Measurements from ENCODE around the gene PRND. TPM values are rescaled to one million over a fixed set of nuclear protein-coding genes. Genes with fewer than 3 reads are reported as not detected.

PRND gene
- total RNA-seq, 1 experiment from 2014 or later, result not detected

- H3K36me3 ChIP-seq (ENCODE audit: low read depth, low read length), result peaks cover 11% of the 10 kb centered on the region; the same call in 1 of the 2 replicates
- H3K4me1 ChIP-seq (ENCODE audit: insufficient read depth, low read length), result peaks cover 48% of the 10 kb centered on the region
- intact Hi-C loops (cut with micrococcal nuclease), result no loop called here
- no peak overlapping the region for H3K4me2 ChIP-seq (ENCODE audit: low read length)
- TF ChIP-seq, protein P1, sequence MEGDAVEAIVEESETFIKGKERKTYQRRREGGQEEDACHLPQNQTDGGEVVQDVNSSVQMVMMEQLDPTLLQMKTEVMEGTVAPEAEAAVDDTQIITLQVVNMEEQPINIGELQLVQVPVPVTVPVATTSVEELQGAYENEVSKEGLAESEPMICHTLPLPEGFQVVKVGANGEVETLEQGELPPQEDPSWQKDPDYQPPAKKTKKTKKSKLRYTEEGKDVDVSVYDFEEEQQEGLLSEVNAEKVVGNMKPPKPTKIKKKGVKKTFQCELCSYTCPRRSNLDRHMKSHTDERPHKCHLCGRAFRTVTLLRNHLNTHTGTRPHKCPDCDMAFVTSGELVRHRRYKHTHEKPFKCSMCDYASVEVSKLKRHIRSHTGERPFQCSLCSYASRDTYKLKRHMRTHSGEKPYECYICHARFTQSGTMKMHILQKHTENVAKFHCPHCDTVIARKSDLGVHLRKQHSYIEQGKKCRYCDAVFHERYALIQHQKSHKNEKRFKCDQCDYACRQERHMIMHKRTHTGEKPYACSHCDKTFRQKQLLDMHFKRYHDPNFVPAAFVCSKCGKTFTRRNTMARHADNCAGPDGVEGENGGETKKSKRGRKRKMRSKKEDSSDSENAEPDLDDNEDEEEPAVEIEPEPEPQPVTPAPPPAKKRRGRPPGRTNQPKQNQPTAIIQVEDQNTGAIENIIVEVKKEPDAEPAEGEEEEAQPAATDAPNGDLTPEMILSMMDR (conservative IDR thresholded peaks at IDR 0.05; ENCODE audit: low read depth, low read length), result 0 out of 2 replicates have a peak, but pooled peaks have one; percentile 16
- no peak for TF ChIP-seq EZH2 (IDR thresholded peaks at IDR 0.05; ENCODE audit: low read length, unreplicated experiment)
- BruUV-seq (replicated peaks), result no TSS peak
- no peak overlapping the region for H3K4me3 ChIP-seq (ENCODE audit: low read length)
- 0 out of 2 replicates have a peak overlapping the region, but pooled peaks have one; percentile 62 for H3K27ac ChIP-seq (ENCODE audit: low read length)
- no peaks in the 10 kb centered on the region for H3K27me3 ChIP-seq (ENCODE audit: low read length)
- POLR2A ChIA-PET (ENCODE audit: unreplicated experiment), result no interaction called here
- H3F3A ChIP-seq (ENCODE audit: low read length, unreplicated experiment), result peaks cover 5% of the 10 kb centered on the region
- DNase-seq (peak; percentile 61), ATAC-seq (peak; percentile 2; the same call in 1 of the 2 replicates)
- peaks cover 32% of the 10 kb centered on the region for H3K79me2 ChIP-seq (ENCODE audit: low read length)
- H4K20me1 ChIP-seq (ENCODE audit: low read length), result peaks cover 28% of the 10 kb centered on the region
- H3K9me2 ChIP-seq (replicated peaks; ENCODE audit: low read length), result no peaks in the 10 kb centered on the region
- CTCF ChIA-PET, result interaction anchor here (1.3 kb wide), 1 partner anchor 71 kb away, joined by 4 read pairs; no protein-coding TSS in a partner anchor
- peak overlapping the region; percentile 24 for H2AFZ ChIP-seq (ENCODE audit: low read length)
- no peaks in the 10 kb centered on the region for H3K9me3 ChIP-seq (ENCODE audit: low read length)
- H3K9ac ChIP-seq (ENCODE audit: low read length), result no peak overlapping the region
Measured at GRCh38 chr20:4684837-4685413, 36.8 kb upstream of the PRND start.

GRCh38 chr20:4685923-4686221 is 35.8 kb upstream of the PRND start:
- Histone ChIP-seq H3K9ac (ENCODE audit: low read length) (peak overlapping the region; percentile 24), H3K9me2 (replicated peaks; ENCODE audit: low read length) (no peaks in the 10 kb centered on the region), H4K20me1 (ENCODE audit: low read length) (peaks cover 36% of the 10 kb centered on the region), H3K9me3 (ENCODE audit: low read length) (no peaks in the 10 kb centered on the region), H3K36me3 (ENCODE audit: low read depth, low read length) (peaks cover 11% of the 10 kb centered on the region; the same call in 1 of the 2 replicates), H2AFZ (ENCODE audit: low read length) (peak overlapping the region; percentile 41), H3K79me2 (ENCODE audit: low read length) (peaks cover 42% of the 10 kb centered on the region), H3K4me2 (ENCODE audit: low read length) (peak overlapping the region; percentile 95), H3K27me3 (ENCODE audit: low read length) (no peaks in the 10 kb centered on the region), H3K27ac (ENCODE audit: low read length) (peak overlapping the region; percentile 62), H3F3A (ENCODE audit: low read length, unreplicated experiment) (peaks cover 5% of the 10 kb centered on the region), H3K4me1 (ENCODE audit: insufficient read depth, low read length) (peaks cover 57% of the 10 kb centered on the region), H3K4me3 (ENCODE audit: low read length) (peak overlapping the region; percentile 76)
- CTCF ChIA-PET, result interaction anchor here (1.3 kb wide), 1 partner anchor 72 kb away, joined by 4 read pairs; no protein-coding TSS in a partner anchor
- intact Hi-C loops (cut with micrococcal nuclease), result no loop called here
- ATAC-seq (no peak), DNase-seq (no peak)
- POLR2A ChIA-PET (ENCODE audit: unreplicated experiment), result no interaction called here
- TF ChIP-seq EZH2phosphoT487 (IDR thresholded peaks at IDR 0.05; ENCODE audit: borderline replicate concordance, low read length), result no peak
- TF ChIP-seq EZH2 (IDR thresholded peaks at IDR 0.05; ENCODE audit: low read length, unreplicated experiment), result no peak
- TF ChIP-seq, protein P1 (conservative IDR thresholded peaks at IDR 0.05; ENCODE audit: low read depth, low read length), result no peak
- no TSS peak for BruUV-seq (replicated peaks)

- POLR2A ChIA-PET (ENCODE audit: unreplicated experiment), result no interaction called here
- Histone ChIP-seq H2AFZ (ENCODE audit: low read length) (no peak overlapping the region), H3K9me2 (replicated peaks; ENCODE audit: low read length) (no peaks in the 10 kb centered on the region), H3K9me3 (ENCODE audit: low read length) (no peaks in the 10 kb centered on the region), H3K4me1 (ENCODE audit: insufficient read depth, low read length) (peaks cover 73% of the 10 kb centered on the region), H3K27ac (ENCODE audit: low read length) (no peak overlapping the region), H4K20me1 (ENCODE audit: low read length) (peaks cover 61% of the 10 kb centered on the region), H3F3A (ENCODE audit: low read length, unreplicated experiment) (peaks cover 5% of the 10 kb centered on the region), H3K4me2 (ENCODE audit: low read length) (peak overlapping the region; percentile 95), H3K9ac (ENCODE audit: low read length) (no peak overlapping the region; the same call in 1 of the 2 replicates), H3K27me3 (ENCODE audit: low read length) (no peaks in the 10 kb centered on the region), H3K4me3 (ENCODE audit: low read length) (peak overlapping the region; percentile 76), H3K79me2 (ENCODE audit: low read length) (peaks cover 66% of the 10 kb centered on the region), H3K36me3 (ENCODE audit: low read depth, low read length) (peaks cover 24% of the 10 kb centered on the region; the same call in 1 of the 2 replicates)
- intact Hi-C loops (cut with micrococcal nuclease), result no loop called here
- DNase-seq, result no peak
- CTCF ChIA-PET, result no interaction called here
- no peak for ATAC-seq
- no peak for TF ChIP-seq EZH2phosphoT487 (IDR thresholded peaks at IDR 0.05; ENCODE audit: borderline replicate concordance, low read length)
- no peak for TF ChIP-seq EZH2 (IDR thresholded peaks at IDR 0.05; ENCODE audit: low read length, unreplicated experiment)
- TF ChIP-seq, protein P1 (conservative IDR thresholded peaks at IDR 0.05; ENCODE audit: low read depth, low read length), result no peak
- no TSS peak for BruUV-seq (replicated peaks)
Measured at GRCh38 chr20:4688305-4688704, 33.4 kb upstream of the PRND start.

All from PC-3 (cell line).